ENCODE results near the gene NEMP2.

The NEMP2 gene

DNA sequence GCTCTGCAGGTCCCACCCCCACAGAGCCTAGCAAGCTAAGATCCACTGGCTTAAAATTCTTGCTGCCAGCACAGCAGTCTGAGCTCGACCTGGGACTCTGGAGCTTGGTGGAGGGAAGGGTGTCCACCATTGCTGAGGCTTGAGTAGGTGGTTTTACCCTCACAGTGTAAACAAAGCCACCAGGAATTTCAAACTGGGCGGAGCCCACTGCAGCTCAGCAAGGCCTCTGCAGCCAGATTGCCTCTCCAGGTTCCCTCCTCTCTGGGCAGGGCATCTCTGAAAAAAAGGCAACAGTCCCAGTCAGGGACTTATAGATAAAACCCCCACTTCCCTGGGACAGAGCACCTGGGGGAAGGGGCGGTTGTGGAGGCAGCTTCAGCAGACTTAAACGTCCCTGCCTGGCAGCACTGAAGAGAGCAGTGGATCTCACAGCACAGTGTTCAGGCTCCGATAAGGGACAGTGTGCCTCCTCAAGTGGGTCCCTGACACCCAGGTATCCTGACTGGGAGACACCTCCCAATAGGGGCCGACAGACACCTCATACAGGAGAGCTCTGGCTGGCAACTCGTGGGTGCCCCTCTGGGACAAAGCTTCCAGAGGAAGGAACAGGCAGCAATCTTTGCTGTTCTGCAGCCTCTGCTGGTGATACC is 20.0 kb upstream of the NEMP2 start:
- DNase-seq (ENCODE audit: low spot score): no peak

DNA sequence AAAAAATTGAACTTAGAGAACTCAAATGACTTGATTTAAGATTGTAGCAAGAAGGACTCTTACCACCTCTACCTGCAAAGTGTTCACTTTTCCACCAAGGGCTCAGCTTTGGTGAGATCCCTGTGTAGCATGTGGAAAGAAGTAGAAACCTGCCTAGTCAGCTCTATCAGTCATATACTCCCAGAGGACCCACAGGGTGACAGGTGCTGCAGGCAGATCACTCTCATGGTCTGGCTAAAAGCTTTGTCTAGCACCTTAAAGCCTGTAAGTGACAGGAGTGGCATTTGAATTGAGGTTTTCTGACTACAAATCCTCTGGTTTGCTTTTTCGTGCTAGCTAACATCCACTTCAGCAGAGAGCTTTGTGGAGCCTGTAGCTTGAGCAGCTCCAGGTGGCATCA is 18.7 kb upstream of the NEMP2 start:
- DNase-seq (ENCODE audit: low spot score): no peak

DNA sequence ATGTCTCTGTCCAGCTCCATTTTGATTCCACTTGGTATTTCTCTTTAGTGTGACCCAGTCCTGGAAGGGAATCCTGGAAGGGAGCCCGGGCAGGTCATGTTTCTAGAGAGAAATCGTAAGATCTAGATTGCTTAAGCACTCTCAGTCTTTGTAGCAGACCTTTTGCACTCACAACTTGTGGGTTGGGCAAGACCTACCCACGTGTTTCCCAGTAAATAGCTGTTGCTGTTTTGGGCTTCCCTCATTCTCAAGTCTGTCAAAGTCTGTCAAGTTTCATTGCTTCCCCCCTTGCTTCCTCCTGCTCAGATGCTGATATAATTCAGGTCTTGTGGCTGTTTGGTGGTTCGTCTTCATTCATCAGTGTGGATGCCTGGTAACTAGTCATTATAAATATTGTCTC is 17.4 kb upstream of the NEMP2 start:
- DNase-seq (ENCODE audit: low spot score): peak; percentile 32

DNA sequence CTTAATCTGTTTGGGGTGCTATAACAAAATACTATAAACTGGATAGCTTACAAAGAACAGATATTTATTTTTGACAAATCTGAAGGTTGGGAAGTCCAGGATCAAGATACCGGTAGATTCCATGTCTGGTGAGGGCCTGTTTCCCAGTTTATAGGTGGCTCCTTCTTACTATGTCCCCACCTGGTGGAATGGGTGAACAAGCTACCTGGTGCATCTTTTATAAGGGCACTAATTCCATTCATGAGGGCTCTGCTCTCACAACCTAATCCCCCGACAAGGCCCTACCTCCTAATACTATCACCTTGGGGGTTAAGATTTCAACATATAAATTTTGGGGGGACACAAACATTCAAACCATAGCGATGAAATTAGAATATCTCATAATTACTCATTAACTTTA is 15.6 kb upstream of the NEMP2 start:
- DNase-seq (ENCODE audit: low spot score): no peak

DNA sequence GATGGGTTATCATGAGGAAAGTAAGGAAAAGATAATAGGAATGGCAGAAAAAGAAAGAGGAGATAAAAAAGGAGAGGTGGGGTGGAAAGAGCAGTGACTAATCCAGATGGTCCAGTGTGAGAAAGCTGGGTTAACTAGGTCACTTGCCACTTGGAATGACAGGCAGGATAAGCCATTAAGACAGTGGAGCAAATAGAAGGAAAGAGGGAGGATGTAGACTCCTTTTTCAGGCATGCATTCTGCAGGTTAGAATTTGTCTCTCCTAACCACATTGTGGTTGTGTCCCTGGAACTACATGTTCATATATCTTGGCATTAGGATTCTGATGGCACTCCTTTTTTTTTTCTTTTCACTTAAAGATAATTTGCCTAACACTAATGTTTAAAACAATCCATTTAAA is 13.4 kb upstream of the NEMP2 start:
- no peak for DNase-seq (ENCODE audit: low spot score)

DNA sequence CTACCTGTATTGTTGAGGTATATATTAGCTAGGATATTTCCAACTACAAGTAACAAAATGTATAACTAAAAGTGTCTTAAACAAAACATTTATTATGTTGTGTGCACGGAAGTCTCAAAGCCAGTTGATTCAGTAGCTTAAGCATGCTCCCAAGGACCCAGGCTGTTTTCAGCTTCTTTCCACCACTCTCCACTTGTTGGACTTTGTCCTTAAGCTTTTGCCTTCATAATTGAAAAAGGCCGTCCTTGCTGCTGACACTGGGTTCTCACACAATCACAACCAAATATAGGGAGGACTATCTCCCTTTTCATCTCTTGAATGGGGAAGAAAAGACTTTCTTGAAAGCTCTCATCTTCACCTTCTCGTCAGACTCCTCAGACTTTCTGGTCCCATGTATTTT is 12.2 kb upstream of the NEMP2 start:
- no peak for DNase-seq (ENCODE audit: low spot score)

DNA sequence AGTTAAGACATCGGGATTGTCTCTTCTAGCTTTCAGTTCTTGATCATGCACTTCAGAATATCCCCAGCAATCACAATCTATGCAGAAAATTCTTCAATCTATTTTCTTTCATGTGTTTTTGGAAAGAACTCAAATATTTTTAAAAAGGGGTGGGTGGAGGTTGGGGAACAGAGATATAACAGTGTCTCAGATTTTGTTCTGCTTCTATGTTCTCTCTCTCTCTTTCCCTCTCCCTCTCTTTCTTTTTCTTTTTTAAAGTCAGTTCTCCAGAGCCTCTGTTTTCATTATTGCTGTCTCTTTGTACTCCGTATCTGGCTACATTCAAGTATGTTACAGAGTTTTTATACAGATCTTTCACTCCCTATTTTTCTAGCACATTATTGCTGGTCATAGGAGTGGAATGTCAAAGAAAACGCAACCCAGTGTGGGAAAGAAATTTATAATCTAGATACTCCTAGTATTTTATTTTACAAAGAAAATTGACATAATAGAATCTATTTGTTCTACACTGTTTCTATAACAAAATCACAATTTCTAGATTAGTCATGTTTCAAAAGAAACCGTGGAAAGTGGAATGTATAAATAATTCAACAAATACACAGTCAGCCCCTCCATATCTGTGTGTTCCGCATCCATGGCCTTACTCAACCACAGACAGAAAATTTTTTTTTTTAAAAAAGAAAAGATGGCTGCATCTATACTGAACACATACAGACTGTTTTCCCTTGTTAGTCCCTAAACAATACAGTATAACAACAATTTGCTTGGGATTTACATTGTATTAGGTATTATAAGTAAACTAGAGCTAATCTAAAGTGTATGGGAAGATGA is 11.2 kb upstream of the NEMP2 start:
- no peak for DNase-seq (ENCODE audit: low spot score)

DNA sequence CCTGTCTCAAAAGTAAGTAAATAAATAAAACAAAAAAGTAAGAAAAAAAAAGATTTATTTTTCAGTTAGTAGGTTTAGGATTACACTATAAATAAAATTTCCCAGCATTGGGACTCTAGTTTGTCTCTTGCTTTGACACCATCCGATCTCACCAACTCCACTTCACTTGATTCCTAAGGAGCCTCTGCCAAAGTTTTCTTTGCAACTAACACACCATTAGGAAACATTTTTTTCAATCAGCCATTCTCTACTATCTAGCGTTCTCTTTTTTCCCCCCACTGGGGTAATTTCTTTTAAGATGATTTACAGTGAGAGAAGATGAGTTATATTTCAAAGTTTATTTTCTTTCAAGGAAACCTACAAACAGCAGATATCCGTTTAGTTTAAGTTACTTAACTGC is 10.6 kb upstream of the NEMP2 start:
- no peak for DNase-seq (ENCODE audit: low spot score)

DNA sequence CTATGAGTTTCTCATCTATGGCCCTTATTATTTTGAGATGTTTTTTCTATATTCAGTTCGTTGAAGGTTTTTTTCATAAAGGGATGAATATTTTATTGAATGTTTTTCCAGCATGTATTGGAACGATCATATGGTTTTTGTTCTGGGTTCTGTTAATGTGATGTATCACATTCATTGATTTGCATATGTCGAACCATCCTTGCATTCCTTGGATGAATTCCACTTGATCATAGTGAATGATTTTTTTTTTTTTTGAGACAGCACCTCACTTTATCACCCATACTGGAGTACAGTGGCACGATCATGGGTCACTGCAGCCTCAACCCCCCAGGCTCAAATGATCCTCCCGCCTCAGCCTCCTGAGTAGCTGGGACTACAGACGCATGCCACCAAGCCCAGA is 5.5 kb upstream of the NEMP2 start:
- DNase-seq (ENCODE audit: low spot score): no peak

DNA sequence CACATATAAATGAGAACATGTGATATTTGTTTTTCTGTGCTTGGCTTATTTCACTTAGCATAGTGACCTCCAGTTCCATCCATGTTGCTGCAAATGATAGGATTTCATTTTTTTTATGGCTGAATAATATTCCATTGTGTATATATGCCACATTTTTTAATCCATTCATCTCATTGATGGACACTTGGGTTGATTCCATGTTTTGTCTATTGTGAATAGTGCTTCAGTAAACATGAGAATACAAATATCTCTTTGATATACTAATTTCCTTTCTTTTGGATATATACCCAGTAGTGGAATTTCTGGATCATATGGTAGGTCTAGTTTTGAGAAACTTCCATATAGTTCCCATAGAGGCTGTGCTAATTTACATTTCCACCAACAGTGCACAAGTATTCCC is 3.7 kb upstream of the NEMP2 start:
- DNase-seq (ENCODE audit: low spot score): no peak

DNA sequence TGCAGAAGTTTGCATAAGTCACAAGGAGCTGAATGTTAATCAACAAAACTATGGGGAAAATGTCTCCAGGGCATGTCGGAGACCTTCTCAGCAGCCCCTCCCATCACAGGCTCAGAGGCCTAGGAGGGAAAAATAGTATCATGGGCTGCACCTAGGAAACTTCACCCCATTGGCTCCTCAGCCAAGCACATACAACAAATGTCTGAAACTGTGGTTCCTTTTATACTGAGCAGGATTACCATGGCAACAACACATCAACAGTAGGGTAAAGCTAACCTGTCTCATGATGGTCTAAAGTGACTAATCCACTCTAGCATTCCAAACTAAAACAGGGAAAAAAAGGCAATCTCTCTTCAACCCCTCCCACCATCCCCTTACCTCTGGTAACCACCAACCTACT is 3.2 kb upstream of the NEMP2 start:
- peak; percentile 37 for DNase-seq (ENCODE audit: low spot score)

DNA sequence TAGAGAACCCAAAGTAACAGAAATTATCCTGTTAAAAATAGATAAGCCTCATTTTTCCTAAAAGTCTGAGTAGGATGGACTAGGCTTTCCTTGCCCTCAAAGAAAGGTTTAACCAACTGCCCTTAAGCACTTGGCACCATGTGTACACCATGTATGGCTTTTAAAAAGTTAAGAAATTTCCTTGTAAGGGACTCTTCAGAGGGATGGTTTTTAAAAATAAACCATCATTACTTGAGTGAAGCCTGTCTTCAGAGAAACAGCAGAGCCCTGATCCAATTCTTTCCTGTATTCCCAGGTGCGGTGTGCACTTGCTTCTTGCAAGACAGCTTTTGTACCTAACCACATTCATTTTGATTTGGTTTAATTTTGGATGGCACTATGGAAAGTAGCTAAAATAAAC is 1.1 kb upstream of the NEMP2 start:
- no peak for DNase-seq (ENCODE audit: low spot score)

DNA sequence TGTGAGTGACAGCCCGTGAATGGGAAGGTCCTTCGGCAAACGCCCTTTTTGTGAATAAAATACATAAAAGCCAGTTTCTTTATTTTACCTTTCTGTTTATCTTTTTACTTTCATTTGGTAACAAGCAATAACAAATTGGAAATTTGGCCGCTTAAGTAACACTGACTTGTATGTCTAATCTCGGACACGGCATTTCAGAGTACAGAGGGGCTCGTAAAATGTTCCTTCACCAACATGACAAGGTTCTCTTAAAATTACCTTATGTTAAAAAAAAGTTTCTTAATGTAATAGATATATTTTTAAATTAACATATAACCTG is 558 bp upstream of the NEMP2 start:
- DNase-seq (ENCODE audit: low spot score): no peak

DNA sequence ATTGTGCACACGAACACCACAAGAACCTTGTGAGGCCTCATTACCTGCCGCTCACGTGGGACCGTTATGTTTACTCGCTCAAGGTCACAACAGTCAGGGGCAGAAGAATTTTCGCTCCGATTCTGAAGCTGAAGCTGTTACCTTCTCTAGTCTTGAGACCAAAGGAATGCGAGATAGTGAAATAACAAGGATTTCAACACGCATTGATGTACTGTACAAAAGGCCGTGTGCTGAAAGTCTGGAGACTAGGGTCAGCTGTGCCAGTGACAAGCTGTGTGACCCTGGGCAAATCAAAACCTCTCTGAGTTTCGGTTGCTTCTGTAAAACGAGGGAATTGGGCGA is 583 bp downstream of the NEMP2 start:
- peak; percentile 54 for DNase-seq (ENCODE audit: low spot score)

DNA sequence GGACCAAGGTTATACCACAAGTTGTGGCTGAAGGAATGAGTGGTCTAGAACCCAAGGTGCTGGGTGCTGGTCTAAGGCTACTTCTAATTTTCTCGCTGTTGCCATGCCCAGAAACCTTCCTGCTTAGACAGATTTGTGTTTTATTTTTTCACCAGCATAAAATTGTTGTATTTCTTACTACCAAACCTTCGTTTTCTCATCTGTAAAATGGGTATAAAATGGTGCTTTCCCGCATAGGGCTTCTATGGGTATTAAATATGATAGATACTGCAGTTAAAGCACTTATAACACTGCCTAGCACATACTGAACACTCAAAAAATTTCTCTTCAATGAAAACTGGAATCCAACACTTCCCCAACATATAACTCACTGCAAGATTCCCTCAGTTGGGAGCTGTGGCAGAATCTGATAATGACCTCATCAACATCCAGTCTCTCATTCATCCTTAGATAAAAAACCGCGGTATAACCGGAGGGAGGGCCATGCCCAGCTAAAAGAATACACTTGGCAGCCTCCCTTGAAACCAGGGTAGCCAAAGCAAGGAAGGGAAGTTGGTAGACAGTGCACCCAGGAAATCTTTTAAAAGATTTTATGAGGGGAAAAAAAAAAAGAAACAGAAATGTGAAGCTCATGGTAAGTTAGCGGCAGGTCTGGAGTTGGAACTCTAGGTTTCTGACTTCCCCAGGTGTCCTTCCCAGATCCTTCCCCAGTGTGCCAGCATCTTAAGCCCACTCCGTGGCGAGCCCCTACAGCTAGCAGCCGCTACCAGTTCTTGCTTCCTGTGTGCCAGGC is 1.2 kb downstream of the NEMP2 start:
- no peak for DNase-seq (ENCODE audit: low spot score)

DNA sequence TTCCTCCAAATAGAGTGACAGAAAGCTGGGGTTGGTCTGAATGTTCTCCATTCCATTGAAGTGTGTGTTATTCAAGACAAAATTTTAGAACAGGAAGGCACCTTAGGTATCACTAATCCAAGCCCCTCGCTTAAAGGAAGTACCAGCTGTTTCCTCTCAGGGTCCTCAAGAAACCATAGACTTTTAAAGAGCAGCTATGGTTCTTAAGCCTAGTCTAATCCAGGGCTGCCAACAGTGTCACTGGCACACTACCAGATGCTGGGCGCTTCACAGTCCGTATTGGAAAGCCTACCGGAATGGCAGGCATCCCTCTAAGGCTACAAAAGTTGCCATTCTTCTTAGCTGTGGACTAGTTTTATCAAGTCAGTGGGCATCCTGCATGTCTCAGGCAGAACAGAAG is 1.9 kb downstream of the NEMP2 start:
- DNase-seq (ENCODE audit: low spot score): no peak

DNA sequence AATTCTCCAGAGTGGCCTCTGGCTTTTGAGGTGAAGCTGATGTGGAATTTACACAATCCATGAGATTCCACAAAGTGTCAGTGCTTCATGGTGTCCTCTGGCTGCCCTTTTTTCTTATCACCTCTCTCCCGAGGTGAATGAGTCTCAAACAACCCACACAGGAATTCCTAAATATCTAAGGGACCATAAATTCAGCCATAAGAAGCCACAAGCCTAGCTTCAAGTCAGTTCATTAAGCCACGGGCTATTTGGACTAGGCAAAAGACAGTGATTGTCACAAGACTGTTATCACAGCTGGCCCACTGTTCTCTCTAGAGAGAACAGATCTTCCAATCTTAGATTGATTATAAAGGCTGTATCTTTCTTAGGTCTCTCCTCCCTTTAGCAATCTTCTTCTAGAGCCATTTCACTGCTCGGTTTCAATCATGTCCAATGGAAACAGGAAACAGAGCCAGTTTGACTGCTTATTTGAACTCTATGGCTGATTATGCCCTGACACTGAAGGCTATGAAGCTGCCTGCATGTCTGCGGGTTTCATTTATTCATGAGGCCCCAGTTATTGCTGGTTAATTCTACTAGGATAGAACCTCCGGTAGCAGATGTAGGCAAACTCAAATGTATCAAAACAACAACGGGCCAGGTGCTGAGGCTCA is 4.1 kb downstream of the NEMP2 start:
- DNase-seq (ENCODE audit: low spot score): no peak

DNA sequence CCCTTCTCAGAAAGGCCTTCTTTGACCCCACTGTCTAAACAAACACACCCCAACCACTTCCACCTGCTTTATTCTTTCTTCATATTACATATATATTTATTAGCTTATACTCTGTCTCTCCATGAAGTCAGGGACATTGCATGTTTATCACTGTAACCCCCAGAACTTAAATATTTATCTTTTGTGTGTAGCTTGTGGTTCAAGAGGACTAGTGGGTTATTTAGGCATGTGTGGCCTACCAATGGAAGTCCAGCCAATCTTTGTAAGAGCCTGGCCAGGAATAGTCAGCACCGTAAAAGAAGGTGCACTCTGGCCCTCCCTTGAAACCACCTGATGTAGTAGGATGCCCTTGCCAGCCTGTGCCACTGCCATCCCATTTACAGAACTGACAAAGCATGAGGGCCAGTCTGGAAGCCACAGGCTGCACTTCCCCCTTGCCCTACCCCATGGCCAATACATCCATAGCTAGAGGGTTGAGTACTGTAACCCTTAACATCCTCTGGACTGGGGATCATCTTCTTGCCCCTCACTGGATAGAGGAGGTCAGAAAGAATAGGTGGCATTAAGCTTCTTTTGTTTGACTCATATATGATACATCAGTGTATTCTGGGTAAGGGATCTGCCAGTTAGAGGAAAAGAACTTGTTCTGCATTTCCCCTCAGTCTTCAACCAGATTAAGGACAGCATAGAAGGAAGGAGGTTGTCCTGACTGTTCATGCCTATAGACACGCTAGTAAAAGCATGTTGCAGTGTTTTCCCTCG is 4.9 kb downstream of the NEMP2 start:
- no peak for DNase-seq (ENCODE audit: low spot score)

DNA sequence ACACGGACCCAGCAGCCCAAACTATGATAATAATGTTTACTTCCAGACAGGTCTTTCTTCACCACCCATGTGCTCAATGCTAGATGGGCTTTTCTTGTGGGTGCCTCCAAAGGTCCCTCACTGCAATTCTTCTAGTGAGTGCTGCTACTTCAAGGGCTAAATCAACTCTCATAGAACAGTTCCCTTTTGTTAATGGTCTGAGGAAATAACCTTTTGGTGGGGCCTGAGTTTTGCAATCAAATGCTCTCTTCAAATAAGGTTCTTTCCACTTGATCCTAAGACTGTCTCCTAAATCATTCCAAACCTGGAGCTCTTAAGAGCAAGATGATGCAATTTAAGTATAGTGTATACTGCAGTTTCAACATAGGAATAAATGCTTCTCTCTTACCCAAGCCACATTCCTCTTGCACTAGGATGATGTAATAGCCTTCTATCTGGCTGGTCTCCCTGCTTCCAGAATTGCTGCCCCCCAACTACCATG is 6.0 kb downstream of the NEMP2 start:
- no peak for DNase-seq (ENCODE audit: low spot score)

DNA sequence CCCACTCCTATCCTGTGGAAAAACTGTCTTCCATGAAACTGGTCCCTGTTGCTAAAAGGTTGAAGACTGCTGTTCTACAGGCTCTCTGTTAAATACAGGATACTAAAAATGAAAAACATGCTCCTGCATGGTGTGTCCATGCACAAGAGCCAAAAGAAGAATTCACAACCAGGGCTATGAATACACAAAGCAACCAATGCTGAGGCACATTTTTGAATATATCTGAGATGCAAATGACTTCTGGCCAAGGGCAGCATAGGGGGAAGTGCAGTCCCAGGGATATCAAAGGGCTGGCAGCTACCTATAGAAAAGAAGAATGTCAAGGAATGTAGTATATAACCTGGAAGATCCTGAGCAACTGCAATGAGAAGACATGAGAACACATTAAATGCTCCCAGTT is 6.6 kb downstream of the NEMP2 start:
- no peak for DNase-seq (ENCODE audit: low spot score)

DNA sequence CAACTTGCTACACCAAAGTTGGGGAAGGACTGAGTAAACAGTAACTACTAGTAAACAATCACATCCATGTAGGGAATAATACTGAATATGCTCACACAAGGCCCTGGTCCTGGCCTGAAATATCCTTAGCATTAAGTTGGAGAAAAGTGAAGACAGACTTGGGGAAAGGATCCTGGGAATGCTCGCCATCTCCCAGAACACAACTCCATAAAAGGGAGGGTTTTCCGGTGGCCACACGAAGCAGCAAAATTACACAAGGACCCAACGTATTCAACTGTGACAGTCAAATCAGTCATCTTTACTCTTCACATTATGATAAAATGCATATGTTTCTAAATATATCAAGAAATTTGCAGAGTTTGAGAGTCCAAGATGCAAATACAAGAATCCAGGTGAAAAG is 7.3 kb downstream of the NEMP2 start:
- no peak for DNase-seq (ENCODE audit: low spot score)

Data from CD4-positive, alpha-beta T cell treated with Interleukin-15 for 4 hours (primary cell).